Activated CD4-positive, alpha-beta T cell treated with anti-CD3 and anti-CD28 coated beads, Interleukin-2, amount 10 ng/mL, durations not matched to agents 7 days and 5 days (primary cell): Measurements from ENCODE around the gene TCTN2. TPM values are rescaled to one million over a fixed set of nuclear protein-coding genes. Genes with fewer than 3 reads are reported as not detected.

Experiments used
- CTCF ChIA-PET: fragments of 350-600 bp; sonication (Branson Sonifier 250); formaldehyde crosslinking; loops from one replicate; lab custom pipeline; 2021; ENCODE audit warnings: antibody characterized with exemption; lab: Charles Lee
- POLR2A ChIA-PET: fragments of 350-600 bp; sonication (Branson Sonifier 250); formaldehyde crosslinking; loops from one replicate; lab custom pipeline; 2021; ENCODE audit warnings: antibody characterized with exemption; lab: Charles Lee
- DNase-seq: peaks from one replicate; pipeline ENCODE4 v3.0.0-alpha.2; 2020
- H3K27ac Mint-ChIP-seq: one replicate; pipeline ENCODE4 v1.8.0; 2021; ENCODE audit warnings: mild to moderate bottlenecking, moderate library complexity, mixed read lengths
- H3K27me3 Mint-ChIP-seq: one replicate; pipeline ENCODE4 v1.8.0; 2021; ENCODE audit warnings: mixed read lengths
- H3K36me3 Mint-ChIP-seq: one replicate; pipeline ENCODE4 v1.8.0; 2021; ENCODE audit warnings: low read depth, mixed read lengths
- H3K4me1 Mint-ChIP-seq: one replicate; pipeline ENCODE4 v1.8.0; 2021; ENCODE audit warnings: mixed read lengths
- H3K4me3 Mint-ChIP-seq: one replicate; pipeline ENCODE4 v1.8.0; 2021; ENCODE audit warnings: mild to moderate bottlenecking, moderate library complexity, mixed read lengths
- H3K9me3 Mint-ChIP-seq: one replicate; pipeline ENCODE4 v1.8.0; 2021; ENCODE audit warnings: mixed read lengths
- total RNA-seq, 2 experiments: library from RNA; stranded (reverse); gene quantifications; one replicate each; pipeline ENCODE4 v1.2.3, GENCODE V29; 2021

The TCTN2 gene
- total RNA-seq, 2 experiments from 2014 or later: 4.0 to 4.7 TPM

- peaks cover 47% of the 10 kb centered on the region for H3K36me3 Mint-ChIP-seq
- H3K4me1 Mint-ChIP-seq: peaks cover 19% of the 10 kb centered on the region
- H3K27me3 Mint-ChIP-seq: no peaks in the 10 kb centered on the region
- no peak overlapping the region for H3K4me3 Mint-ChIP-seq
- DNase-seq: no peak
- no peak overlapping the region for H3K27ac Mint-ChIP-seq
- H3K9me3 Mint-ChIP-seq: no peaks in the 10 kb centered on the region
- CTCF ChIA-PET: interaction anchor here (0.5 kb wide), 1 partner anchor 1766 kb away, joined by 3 read pairs; no protein-coding TSS in a partner anchor
- POLR2A ChIA-PET: no interaction called here
Observed at GRCh38 chr12:123749355-123749754, 78.4 kb downstream of the TCTN2 start.

DNA sequence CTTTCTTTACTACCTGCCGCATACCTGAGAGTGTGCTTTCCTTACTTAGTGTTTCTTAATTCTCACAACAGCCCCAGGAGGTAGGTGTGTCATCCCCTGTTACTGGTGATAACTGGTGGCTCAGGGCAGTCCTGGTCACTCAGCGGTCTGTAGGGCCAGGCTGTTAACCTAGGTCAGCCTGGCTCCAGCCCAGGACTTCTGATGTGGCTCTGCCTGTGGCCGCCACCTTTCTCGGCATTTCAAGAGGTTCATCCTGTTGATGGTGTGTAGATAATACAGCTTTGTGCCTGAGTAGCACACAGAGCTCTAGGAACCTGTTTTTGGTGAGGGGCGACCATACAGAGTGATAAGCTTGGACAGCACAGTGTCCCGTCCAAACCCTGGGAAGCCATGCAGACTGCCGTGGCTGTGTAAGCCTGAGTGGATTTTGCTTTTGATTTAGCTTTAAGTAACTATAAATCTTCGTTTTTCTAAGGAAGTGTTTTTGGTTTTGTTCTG is 79.3 kb downstream of the TCTN2 start:
- peaks cover 17% of the 10 kb centered on the region for H3K4me1 Mint-ChIP-seq
- no peaks in the 10 kb centered on the region for H3K27me3 Mint-ChIP-seq
- no peaks in the 10 kb centered on the region for H3K9me3 Mint-ChIP-seq
- H3K27ac Mint-ChIP-seq: no peak overlapping the region
- H3K4me3 Mint-ChIP-seq: no peak overlapping the region
- ChIA-PET CTCF (interaction anchor here (1.1 kb wide), 1 partner anchor 13 kb away, joined by 3 read pairs; no protein-coding TSS in a partner anchor), POLR2A (no interaction called here)
- peaks cover 41% of the 10 kb centered on the region for H3K36me3 Mint-ChIP-seq
- DNase-seq: no peak

GRCh38 chr12:123752046-123752445 is 81.1 kb downstream of the TCTN2 start:
- Mint-ChIP-seq H3K4me1 (peaks cover 13% of the 10 kb centered on the region), H3K27me3 (no peaks in the 10 kb centered on the region), H3K4me3 (no peak overlapping the region), H3K9me3 (no peaks in the 10 kb centered on the region), H3K27ac (no peak overlapping the region), H3K36me3 (peaks cover 38% of the 10 kb centered on the region)
- ChIA-PET POLR2A (no interaction called here), CTCF (interaction anchor here (1.2 kb wide), 1 partner anchor 21 kb away, joined by 4 read pairs; no protein-coding TSS in a partner anchor)
- DNase-seq: no peak

GRCh38 chr12:123754041-123754772 is 83.3 kb downstream of the TCTN2 start:
- ChIA-PET CTCF (no interaction called here), POLR2A (no interaction called here)
- Mint-ChIP-seq H3K36me3 (peaks cover 27% of the 10 kb centered on the region), H3K4me3 (no peak overlapping the region), H3K27me3 (no peaks in the 10 kb centered on the region), H3K27ac (no peak overlapping the region), H3K4me1 (peaks cover 3% of the 10 kb centered on the region), H3K9me3 (no peaks in the 10 kb centered on the region)
- DNase-seq: no peak

DNA sequence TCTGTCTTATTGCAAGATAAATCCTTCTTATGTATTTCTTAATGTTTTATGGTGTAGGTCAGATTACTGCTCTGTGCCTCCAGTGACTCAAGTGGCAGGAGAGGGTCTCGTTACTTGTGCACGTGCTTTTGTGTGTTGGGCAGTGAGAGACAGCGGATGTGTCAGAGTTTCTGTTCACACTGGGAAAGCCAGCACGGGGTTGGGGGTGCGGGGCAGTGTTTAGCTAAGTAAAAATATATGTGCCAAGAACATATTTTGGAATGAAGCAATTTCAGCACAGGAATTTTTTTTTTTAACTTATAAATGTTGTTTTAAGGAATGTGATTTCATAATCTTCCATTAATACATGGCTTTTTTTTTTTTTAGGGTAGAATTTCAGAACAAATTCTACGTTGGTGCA is 86.6 kb downstream of the TCTN2 start:
- Mint-ChIP-seq H3K9me3 (no peaks in the 10 kb centered on the region), H3K4me3 (no peak overlapping the region)
- POLR2A ChIA-PET: no interaction called here

More for the DNA sequence above, 86.6 kb downstream of the TCTN2 start:
- no peaks in the 10 kb centered on the region for H3K27me3 Mint-ChIP-seq
- peaks cover 4% of the 10 kb centered on the region for H3K4me1 Mint-ChIP-seq
- H3K27ac Mint-ChIP-seq: no peak overlapping the region
- CTCF ChIA-PET: interaction anchor here (1.6 kb wide), 1 partner anchor 14 kb away, joined by 3 read pairs; no protein-coding TSS in a partner anchor
- peaks cover 18% of the 10 kb centered on the region for H3K36me3 Mint-ChIP-seq
- DNase-seq: no peak

Other genes with a start within 250 kb of the TCTN2 start
- gene RILPL2, start 234.4 kb upstream of the TCTN2 start, total RNA-seq: 1 to 10 TPM; 6.0 to 6.5 TPM
- 10 to 100 TPM; 24.8 to 31.7 TPM for gene SNRNP35, start 213.0 kb upstream of the TCTN2 start, total RNA-seq
- under 1 TPM; 0.79 to 0.89 TPM for gene RILPL1, start 137.4 kb upstream of the TCTN2 start, total RNA-seq
- gene TMED2, start 86.6 kb upstream of the TCTN2 start, total RNA-seq: 100 to 1,000 TPM; 138 to 168 TPM
- gene DDX55, start 69.0 kb upstream of the TCTN2 start, total RNA-seq: 10 to 100 TPM; 35.9 to 38.3 TPM
- gene EIF2B1, start 37.4 kb upstream of the TCTN2 start, total RNA-seq: 10 to 100 TPM; 64.4 to 66.2 TPM
- 10 to 100 TPM; 46.7 to 47.8 TPM for gene GTF2H3, start 37.3 kb upstream of the TCTN2 start, total RNA-seq
- gene ATP6V0A2, start 41.2 kb downstream of the TCTN2 start, total RNA-seq: 10 to 100 TPM; 43.2 to 46.4 TPM
- under 1 TPM; 0.12 to 0.17 TPM for gene DNAH10, start 91.2 kb downstream of the TCTN2 start, total RNA-seq